CD4-positive, CD25-positive, alpha-beta regulatory T cell (primary cell): ENCODE measurements around the gene ZNF652. TPM values are rescaled to one million over a fixed set of nuclear protein-coding genes. Genes with fewer than 3 reads are reported as not detected.
"Not testable (repeated sequence)": the region's sequence is repeated elsewhere in the genome, so short reads cannot be mapped to it uniquely, and the experiment has no call there.

ENCODE experiments used
- ATAC-seq, 2 donors: fragments of 150-1000 bp; cut with Tn5 transposase; one replicate each; pipeline ENCODE4 v1.10.0; 2021; ENCODE audit warnings: low read depth in 2 of 2, moderate number of reproducible peaks in 2 of 2, moderate library complexity in 1 of 2
- DNase-seq, 3 donors: peaks; one replicate each; pipeline versions ENCODE4 v3.0.0 to v3.0.0-alpha.2; 2012 to 2022; ENCODE audit warnings: mixed read lengths in 1 of 3
- H3K27ac ChIP-seq: one replicate; pipeline ENCODE4 v1.7.0; 2013; ENCODE audit warnings: mild to moderate bottlenecking, low read length; ENCODE audit not compliant: insufficient read depth, poor library complexity, severe bottlenecking
- H3K27me3 ChIP-seq: one replicate; pipeline ENCODE4 v1.7.0; 2013; ENCODE audit warnings: low read length; ENCODE audit not compliant: control insufficient read depth, insufficient read depth
- H3K36me3 ChIP-seq: one replicate; pipeline ENCODE4 v1.7.0; 2013; ENCODE audit warnings: mild to moderate bottlenecking, low read length, moderate library complexity; ENCODE audit not compliant: control insufficient read depth, insufficient read depth
- H3K4me1 ChIP-seq: 2 replicates; pipeline ENCODE4 v1.7.0; 2013; ENCODE audit warnings: mild to moderate bottlenecking, low read length; ENCODE audit not compliant: insufficient read depth, control insufficient read depth, poor library complexity, severe bottlenecking
- H3K4me3 ChIP-seq: one replicate; pipeline ENCODE4 v1.7.0; 2013; ENCODE audit warnings: low read depth, mild to moderate bottlenecking, low read length, moderate library complexity
- H3K9me3 ChIP-seq, 2 experiments: 1 replicate in 1 of 2; 2 replicates in 1 of 2; pipeline ENCODE4 v1.7.0; 2013; ENCODE audit warnings: low read length in 2 of 2, mild to moderate bottlenecking in 1 of 2, moderate library complexity in 1 of 2; ENCODE audit not compliant: control insufficient read depth in 2 of 2
- H3K27ac Mint-ChIP-seq, 3 donors: one replicate each; pipeline ENCODE4 v1.8.0; 2020 to 2022; ENCODE audit warnings: mild to moderate bottlenecking in 3 of 3, mixed read lengths in 3 of 3, moderate library complexity in 2 of 3
- H3K27me3 Mint-ChIP-seq: one replicate; pipeline ENCODE4 v1.8.0; 2022; ENCODE audit warnings: mild to moderate bottlenecking, mixed read lengths
- H3K36me3 Mint-ChIP-seq: one replicate; pipeline ENCODE4 v1.8.0; 2020; ENCODE audit warnings: mixed read lengths
- H3K4me1 Mint-ChIP-seq, 4 donors: one replicate each; pipeline ENCODE4 v1.8.0; 2020 to 2022; ENCODE audit warnings: mixed read lengths in 4 of 4, mild to moderate bottlenecking in 1 of 4
- H3K4me3 Mint-ChIP-seq, 4 donors: one replicate each; pipeline ENCODE4 v1.8.0; 2020 to 2022; ENCODE audit warnings: mild to moderate bottlenecking in 4 of 4, mixed read lengths in 4 of 4, moderate library complexity in 3 of 4
- H3K9me3 Mint-ChIP-seq, 7 donors: one replicate each; pipeline ENCODE4 v1.8.0; 2020 to 2022; ENCODE audit warnings: mixed read lengths in 7 of 7, mild to moderate bottlenecking in 3 of 7, moderate library complexity in 2 of 7
- polyA plus RNA-seq, 4 donors: library from polyadenylated mRNA; unstranded; fragments of 300-500 nt; fragmentation: Illumina TruSeq; gene quantifications; one replicate each; pipeline ENCODE4 v1.2.3, GENCODE V29; 2021
- total RNA-seq: library from RNA; stranded (reverse); gene quantifications from one replicate; pipeline ENCODE4 v1.2.3, GENCODE V29; 2022

ZNF652 gene
- total and polyA plus RNA-seq, 5 donors from 2014 or later, result 8.9 to 34.4 (median 16.1) TPM

- H3K4me3 Mint-ChIP-seq, H3K36me3 ChIP-seq, H3K27ac Mint-ChIP-seq, H3K27me3 ChIP-seq, H3K36me3 Mint-ChIP-seq, H3K4me1 ChIP-seq, ATAC-seq, H3K9me3 ChIP-seq, DNase-seq, H3K27ac ChIP-seq, H3K9me3 Mint-ChIP-seq, H3K4me3 ChIP-seq, H3K4me1 Mint-ChIP-seq: not testable (repeated sequence)
- H3K27me3 Mint-ChIP-seq, result peaks cover 17% of the 10 kb centered on the region
Measured at GRCh38 chr17:49286261-49286973, 75.6 kb downstream of the ZNF652 start.

- H3K27me3 Mint-ChIP-seq, result peaks cover 17% of the 10 kb centered on the region
- DNase-seq, result no peak
- Histone ChIP-seq H3K9me3 (no peaks in the 10 kb centered on the region), H3K27me3 (no peaks in the 10 kb centered on the region), H3K27ac (no peak overlapping the region), H3K4me1 (no peaks in the 10 kb centered on the region), H3K4me3 (no peak overlapping the region), H3K36me3 (no peaks in the 10 kb centered on the region)
- H3K27ac Mint-ChIP-seq, result no peak overlapping the region
- peaks cover 0 to 2% (median 0%) of the 10 kb centered on the region in 4 donors for H3K4me1 Mint-ChIP-seq
- H3K9me3 Mint-ChIP-seq, result no peaks in the 10 kb centered on the region
- no peak overlapping the region for H3K4me3 Mint-ChIP-seq
- H3K36me3 Mint-ChIP-seq, result no peaks in the 10 kb centered on the region
- no peak for ATAC-seq
Measured at GRCh38 chr17:49285716-49286115, 76.3 kb downstream of the ZNF652 start.

DNA sequence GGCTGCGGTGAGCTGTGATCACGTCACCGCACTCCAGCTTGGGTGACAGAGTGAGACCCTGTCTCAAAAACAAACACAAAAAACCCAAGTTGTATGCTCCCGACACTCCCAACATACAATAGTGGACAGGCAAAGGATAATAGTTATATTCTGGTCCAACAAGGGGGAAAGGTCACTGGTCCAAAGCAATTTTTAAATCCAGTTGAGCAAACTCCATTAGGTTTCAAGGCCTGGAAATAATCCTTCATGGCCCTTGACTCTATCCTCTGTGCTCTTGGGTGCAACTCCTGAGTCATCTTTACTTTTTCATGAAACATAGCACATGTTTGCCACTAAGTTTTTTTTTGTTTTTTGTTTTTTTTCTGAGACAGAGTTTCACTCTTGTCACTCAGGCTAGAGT lies 81.1 kb downstream of the ZNF652 start:
- Histone ChIP-seq H3K27ac (no peak overlapping the region), H3K4me3 (no peak overlapping the region), H3K27me3 (peaks cover 1% of the 10 kb centered on the region), H3K9me3 (no peaks in the 10 kb centered on the region), H3K4me1 (no peaks in the 10 kb centered on the region), H3K36me3 (no peaks in the 10 kb centered on the region)
- DNase-seq (no peak), ATAC-seq (no peak)
- Mint-ChIP-seq H3K36me3 (no peaks in the 10 kb centered on the region), H3K27me3 (peaks cover 31% of the 10 kb centered on the region), H3K4me3 (no peak overlapping the region), H3K9me3 (peaks cover 0 to 1% (median 0%) of the 10 kb centered on the region in 7 donors), H3K27ac (no peak overlapping the region), H3K4me1 (no peaks in the 10 kb centered on the region)

GRCh38 chr17:49280061-49280460 lies 82.0 kb downstream of the ZNF652 start:
- H3K36me3 Mint-ChIP-seq, result no peaks in the 10 kb centered on the region
- Histone ChIP-seq H3K36me3 (no peaks in the 10 kb centered on the region), H3K9me3 (no peaks in the 10 kb centered on the region), H3K4me3 (no peak overlapping the region), H3K27ac (no peak overlapping the region), H3K27me3 (peaks cover 1% of the 10 kb centered on the region), H3K4me1 (no peaks in the 10 kb centered on the region)
- H3K4me3 Mint-ChIP-seq, result no peak overlapping the region
- no peak for ATAC-seq
- DNase-seq, result no peak
- peaks cover 27% of the 10 kb centered on the region for H3K27me3 Mint-ChIP-seq
- peaks cover 0 to 1% (median 0%) of the 10 kb centered on the region in 7 donors for H3K9me3 Mint-ChIP-seq
- no peaks in the 10 kb centered on the region for H3K4me1 Mint-ChIP-seq
- peak overlapping the region in 1 of 3 donors; percentile 60 for H3K27ac Mint-ChIP-seq

- H3K4me1 Mint-ChIP-seq, H3K4me1 ChIP-seq, H3K4me3 ChIP-seq, DNase-seq, H3K9me3 ChIP-seq, H3K36me3 Mint-ChIP-seq, H3K9me3 Mint-ChIP-seq, H3K36me3 ChIP-seq, H3K27ac ChIP-seq, H3K4me3 Mint-ChIP-seq, H3K27me3 ChIP-seq, ATAC-seq: not testable (repeated sequence)
- peak overlapping the region in 1 of 3 donors; percentile 60 for H3K27ac Mint-ChIP-seq
- H3K27me3 Mint-ChIP-seq, result peaks cover 27% of the 10 kb centered on the region
Measured at GRCh38 chr17:49279263-49280015, 82.6 kb downstream of the ZNF652 start.

GRCh38 chr17:49278076-49278475 lies 84.0 kb downstream of the ZNF652 start:
- DNase-seq (no peak), ATAC-seq (no peak)
- H3K9me3 Mint-ChIP-seq, result peaks cover 0 to 3% (median 0%) of the 10 kb centered on the region in 7 donors
- no peak overlapping the region for H3K27ac Mint-ChIP-seq
- H3K4me3 Mint-ChIP-seq, result no peak overlapping the region
- no peak overlapping the region for H3K27ac ChIP-seq
- H3K36me3 Mint-ChIP-seq, result no peaks in the 10 kb centered on the region
- no peaks in the 10 kb centered on the region for H3K9me3 ChIP-seq
- no peaks in the 10 kb centered on the region for H3K4me1 Mint-ChIP-seq
- peaks cover 23% of the 10 kb centered on the region for H3K27me3 Mint-ChIP-seq
- H3K27me3 ChIP-seq, result peaks cover 1% of the 10 kb centered on the region
- H3K4me1 ChIP-seq, result no peaks in the 10 kb centered on the region
- no peaks in the 10 kb centered on the region for H3K36me3 ChIP-seq
- no peak overlapping the region for H3K4me3 ChIP-seq

DNA sequence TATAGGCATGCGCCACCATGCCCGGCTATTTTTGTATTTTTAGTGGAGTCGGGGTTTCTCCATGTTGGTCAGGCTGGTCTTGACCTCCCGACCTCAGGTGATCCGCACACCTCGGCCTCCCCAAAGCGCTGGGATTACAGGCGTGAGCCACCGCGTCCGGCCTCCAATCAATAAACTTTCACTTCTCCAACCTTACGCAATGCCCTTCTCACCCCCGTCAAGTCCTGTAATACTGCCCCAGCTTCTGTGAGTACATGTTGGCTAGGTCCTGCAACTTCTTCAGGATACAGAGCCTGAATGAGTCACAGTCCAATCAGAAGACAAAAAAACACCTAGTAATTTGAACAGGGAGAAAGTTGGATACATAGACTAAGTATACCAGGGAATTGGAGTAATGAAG lies 84.4 kb downstream of the ZNF652 start:
- Mint-ChIP-seq H3K36me3 (no peaks in the 10 kb centered on the region), H3K4me3 (peak overlapping the region in 1 of 4 donors; percentile 38)
- no peak for ATAC-seq

More for the DNA sequence above, 84.4 kb downstream of the ZNF652 start:
- no peaks in the 10 kb centered on the region for H3K4me1 Mint-ChIP-seq
- peaks cover 0 to 3% (median 0%) of the 10 kb centered on the region in 7 donors for H3K9me3 Mint-ChIP-seq
- peak overlapping the region in 1 of 3 donors; percentile 39 for H3K27ac Mint-ChIP-seq
- Histone ChIP-seq H3K4me3 (no peak overlapping the region), H3K4me1 (no peaks in the 10 kb centered on the region), H3K9me3 (no peaks in the 10 kb centered on the region), H3K27me3 (peaks cover 1% of the 10 kb centered on the region), H3K36me3 (no peaks in the 10 kb centered on the region), H3K27ac (no peak overlapping the region)
- peaks cover 18% of the 10 kb centered on the region for H3K27me3 Mint-ChIP-seq
- DNase-seq, result no peak
